GM15510 (cell line): ENCODE data around the gene PCGF1.

ENCODE experiments used
- POLR2A ChIP-seq: IDR thresholded peaks from 3 replicates; pipeline ENCODE4 v1.6.1; 2011; ENCODE audit warnings: borderline replicate concordance; ENCODE audit not compliant: insufficient read length; ENCODE audit errors: extremely low read depth

Gene PCGF1

DNA sequence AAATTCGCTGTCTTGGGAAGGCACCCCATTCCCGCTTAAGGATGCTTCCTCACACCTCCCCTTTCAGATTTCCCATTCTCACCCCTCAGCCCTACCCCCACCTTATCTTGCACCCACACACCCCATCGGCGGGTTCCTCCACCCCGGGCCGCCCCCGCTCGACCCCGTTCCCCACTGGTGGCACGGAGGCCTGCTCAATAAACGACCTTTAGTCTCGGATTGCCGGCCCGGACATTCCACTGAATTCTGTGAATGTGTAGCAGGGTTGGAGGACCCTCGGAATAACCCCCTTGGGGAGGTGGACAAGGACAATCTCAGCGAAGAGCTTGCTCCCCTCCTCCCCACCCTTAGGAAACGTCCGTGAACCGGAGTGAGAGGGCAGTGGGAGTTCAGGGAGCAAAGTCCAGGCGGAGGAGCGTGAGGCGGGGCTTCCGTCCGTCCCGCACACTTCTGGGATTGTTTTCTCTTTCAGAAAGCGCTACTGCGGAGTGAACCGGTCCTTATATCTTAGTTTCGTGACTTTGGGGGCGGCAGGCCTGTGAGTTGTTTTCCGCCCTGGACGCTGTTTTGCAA lies 5.3 kb downstream of the PCGF1 start:
- TF ChIP-seq POLR2A, result no peak

DNA sequence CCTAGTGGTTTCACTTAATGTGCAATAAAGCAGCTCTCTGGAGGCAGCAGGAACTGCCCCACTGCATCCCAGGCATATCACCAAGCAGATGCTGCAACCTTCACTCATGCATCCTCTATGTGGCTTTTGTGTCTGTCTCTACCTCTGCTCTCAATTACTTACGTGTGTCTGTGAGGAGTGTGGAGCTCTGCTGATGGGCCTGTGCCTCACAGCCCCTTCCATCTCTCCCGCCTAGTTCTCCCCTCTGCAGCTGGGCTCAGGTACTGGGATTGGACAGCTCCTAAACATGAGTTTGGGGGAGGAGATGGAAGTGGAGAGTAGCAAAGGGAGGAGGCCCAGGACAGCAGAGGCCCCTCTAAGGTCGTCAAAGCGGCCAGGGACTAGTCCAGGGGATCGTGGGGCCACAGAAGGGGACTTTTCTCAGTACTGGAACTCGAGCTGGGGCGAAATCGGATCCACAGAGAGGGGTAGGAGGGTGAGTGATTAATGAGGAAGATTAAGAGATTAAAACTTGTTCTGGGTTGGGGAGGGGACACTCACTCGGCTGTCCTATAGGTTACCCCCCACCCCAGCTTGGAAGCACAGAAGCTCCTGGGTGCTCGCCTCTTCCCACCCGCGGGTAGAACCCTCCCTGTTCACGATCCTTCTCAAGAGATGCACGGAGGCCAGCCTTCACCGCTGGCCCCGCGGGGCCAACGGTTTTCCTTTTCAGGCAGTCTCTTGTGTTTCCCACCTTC lies 6.0 kb downstream of the PCGF1 start:
- no peak for TF ChIP-seq POLR2A

DNA sequence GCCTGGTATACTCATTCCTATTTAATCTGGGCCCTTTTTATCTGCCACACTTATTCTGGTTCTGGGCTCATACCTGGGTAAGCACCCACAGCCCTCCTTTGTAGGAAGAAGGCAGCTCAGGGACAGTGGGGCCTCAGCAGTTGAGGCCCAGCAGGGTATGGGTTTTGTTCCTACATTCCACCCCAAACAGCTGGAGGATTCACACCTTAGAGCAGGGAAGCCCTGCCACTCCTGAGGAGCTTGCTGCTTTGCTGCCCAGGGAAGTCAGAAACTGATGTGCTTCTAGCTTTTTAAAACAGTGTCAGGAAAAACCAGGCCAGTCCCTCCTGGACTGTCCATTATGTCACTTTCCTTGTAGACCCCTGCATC lies 6.9 kb downstream of the PCGF1 start:
- TF ChIP-seq POLR2A, result no peak

DNA sequence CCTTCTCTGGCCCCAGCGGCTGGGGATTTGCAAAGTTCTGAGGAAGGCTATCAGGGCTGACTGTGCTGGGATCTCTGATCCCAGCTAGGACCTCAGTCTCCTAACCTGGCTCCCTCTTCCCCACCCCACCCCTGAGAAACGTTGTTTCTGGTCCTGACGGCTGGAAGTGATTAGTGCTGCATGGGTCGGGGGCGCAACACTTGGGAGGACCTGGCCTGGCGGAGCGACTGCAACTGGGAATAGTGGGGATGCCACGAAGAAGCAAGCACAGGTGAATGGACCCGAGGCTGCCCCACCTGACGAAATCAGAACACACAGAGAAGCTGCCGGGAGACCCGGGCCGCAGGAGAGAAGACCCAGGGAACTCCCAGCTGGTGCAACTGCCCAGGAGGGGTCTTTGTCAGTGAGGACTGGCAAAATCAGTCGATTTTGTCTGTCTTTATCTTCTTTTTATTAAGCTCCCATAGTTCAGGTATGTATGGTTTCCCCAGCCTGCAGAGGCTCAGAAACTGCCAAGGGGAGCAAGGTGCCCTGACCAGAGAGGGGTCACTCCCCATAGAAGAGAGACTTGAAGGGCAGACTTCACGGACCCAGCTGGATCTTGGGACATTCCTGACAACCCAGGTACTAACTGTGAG lies 7.4 kb downstream of the PCGF1 start:
- TF ChIP-seq POLR2A, result no peak

DNA sequence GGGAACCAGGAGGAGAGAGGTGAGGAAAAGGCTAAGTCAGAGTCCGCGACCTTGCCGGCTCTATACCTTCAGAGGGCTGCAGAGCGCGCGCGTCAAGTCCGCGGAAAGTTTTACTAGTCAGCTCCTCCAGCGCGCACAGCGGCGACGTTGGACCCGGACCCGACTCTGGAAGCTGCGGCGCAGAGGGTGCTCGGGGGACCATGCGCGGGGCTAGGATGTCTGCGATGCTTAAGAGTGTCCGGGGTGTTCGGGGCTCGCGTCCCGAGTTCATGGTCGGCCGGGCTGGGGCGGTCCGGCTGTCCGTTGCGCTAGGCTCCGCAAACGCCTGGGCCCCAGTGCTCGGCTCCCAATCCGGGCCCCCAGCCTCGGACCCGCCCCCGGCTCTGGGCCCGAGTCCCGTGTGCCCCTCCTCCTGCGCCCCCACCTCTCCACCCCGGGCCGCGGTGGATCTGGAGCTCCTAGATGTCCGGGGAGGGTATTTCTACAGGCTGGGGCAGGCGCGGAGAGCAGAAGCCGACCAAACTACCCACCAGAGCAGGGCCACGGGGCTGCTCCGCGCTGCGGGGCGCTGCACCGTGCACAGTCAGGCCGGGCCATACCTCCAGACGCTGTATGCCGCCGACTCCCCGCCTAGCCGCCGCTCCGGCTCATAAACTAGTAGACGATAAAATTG lies 8.1 kb downstream of the PCGF1 start, which contains the start of gene LBX2:
Gene LBX2 (minus strand): TSS at position 337 of the 673 bp plus-strand sequence. CDS start 66 bp downstream, at position 271.
- no peak for TF ChIP-seq POLR2A

DNA sequence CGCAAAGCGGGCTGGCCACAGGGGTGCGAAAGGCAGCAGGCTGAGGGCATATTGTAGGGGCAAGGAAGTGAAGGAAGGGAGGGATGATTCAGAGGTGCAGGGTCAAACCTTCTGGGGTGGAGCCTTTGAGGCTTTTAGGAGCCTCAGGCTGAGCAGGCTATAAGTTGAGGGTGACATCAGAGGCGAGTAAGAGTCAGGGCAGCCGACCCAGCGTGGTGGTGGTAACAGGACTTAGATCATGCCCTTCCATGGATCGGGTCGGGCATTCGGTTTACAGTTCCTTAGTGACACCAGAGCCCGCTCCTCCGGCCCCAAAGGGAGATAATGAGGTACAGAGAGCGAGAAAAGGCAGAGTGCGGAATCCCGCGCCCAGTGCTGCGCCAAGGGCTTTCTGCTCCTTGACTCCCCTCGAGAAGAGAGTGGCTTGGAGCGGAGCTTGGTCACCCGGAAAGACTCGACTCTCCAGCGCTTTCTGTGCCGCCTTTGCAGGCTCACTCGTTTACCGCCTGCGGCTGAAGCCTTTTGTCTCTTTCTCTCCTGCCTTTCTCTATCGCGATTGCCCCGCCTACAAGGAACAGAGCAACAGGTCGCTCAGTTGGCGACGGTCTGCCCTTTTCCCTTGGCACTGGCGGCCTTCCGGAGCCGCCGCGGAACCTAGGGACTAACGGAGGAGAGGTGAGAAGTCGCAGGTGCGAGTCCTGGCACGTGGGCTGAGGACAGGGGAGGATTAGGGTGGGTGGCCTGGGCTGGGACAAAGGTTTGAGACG lies 8.8 kb downstream of the PCGF1 start:
- no peak for TF ChIP-seq POLR2A

DNA sequence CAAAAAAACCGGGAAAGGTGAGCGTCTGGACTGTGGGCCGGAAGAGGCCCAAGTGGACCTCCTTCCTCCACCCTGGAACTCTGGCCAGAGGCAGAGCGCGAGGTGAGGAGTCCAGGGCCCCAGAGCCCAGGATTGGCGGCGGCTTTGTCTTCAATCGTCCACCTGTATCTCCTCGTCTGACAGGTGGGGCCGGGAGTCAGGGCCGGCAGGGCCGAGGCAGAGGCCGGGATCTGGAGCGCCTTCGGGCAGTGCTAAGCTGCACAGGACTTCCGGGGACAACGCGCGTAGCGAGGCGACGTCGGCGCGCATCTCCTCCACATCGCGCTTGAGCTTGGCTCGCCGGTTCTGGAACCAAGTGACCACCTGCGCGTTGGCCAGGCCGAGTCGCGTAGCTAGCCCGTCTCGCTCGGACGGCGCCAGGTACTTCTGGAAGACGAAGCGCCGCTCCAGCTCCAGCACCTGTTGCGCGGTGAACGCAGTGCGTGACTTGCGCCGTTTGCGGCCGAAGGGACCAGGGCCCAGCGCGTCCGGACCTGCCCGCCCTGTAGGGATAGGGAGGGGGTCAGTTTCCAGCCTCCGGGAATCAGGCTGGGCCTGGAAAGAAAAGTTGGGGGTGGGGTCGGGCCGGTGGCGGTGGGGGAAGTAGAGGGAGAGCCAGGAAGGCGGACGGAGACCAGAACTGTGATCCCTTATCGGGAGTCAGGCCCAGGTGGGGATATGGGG lies 9.6 kb downstream of the PCGF1 start:
- TF ChIP-seq POLR2A, result no peak

DNA sequence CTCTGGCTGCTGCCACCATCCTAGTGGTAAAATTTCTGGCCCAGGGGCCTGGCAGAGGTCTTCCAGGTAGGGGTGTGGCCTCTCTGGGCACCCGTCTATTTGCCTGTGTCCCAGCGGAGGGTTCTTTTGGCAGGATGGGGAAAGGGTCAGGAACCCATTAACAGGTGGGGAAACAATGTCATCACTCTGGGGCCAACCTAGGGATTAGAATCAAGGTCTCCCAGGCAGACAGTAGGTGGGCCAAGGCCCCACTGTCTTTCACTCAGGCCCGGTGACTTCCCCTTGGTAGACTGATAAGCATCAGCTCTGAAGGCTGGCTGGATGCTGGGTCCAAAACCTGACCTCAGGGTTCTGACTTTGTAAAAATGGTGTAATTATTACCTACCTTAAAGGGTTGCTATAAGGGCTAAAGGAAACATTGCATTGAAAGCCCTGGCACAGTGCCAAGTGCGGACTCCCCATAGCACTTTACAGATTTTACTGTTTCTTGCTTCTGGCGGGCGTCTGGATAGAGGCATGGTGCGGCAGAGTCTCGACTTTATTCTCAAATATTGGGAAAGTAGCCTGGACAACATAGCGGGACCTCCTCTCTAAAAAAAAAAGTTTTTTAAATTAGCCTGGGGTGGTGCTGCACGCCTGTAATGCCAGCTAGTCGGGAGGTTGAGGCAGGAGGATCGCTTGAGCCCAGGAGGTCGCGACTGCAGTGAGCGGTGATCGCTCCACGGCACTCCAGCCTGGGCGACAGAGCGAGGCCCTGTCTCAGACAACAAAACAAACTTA lies 10.3 kb downstream of the PCGF1 start:
- TF ChIP-seq POLR2A, result no peak

DNA sequence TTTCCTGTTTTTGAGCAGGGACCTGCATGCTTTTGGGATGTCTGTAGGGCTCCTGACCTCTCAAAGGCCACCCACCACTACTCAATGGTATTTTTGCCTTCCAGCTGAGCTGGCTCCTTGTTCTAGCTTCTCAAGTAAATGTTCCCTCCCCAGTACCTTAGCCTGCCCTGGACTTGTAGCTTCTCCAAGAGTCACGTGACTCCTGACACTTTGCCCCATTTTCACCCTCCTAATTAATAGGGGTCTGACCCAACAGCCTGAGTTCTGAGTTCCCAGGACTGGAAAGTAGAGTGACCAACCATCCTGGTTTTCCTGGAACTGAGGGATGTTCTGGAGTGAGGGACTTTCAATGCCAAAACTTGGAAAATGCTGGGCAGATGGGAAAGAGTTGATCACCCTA lies 12.1 kb downstream of the PCGF1 start:
- TF ChIP-seq POLR2A, result no peak

DNA sequence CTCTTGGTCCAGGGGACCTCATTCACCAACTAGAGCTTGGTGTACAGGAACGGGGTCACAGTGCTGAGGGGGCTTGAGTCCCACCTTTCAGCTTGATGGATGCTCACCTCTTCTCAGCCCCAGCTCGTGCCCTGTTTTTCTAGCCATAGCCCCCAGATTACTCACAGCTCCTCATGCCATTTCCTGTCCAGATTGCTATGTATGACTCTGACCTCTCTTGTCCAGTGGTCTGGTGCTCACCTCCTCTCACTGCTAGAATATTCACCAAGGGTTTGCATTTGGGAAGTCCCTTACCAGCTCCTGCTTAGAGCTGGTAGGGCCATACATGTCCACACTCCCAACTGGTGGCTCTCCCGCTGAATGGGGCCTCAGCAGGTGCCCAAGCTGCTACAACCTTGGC lies 13.9 kb downstream of the PCGF1 start:
- TF ChIP-seq POLR2A, result no peak

DNA sequence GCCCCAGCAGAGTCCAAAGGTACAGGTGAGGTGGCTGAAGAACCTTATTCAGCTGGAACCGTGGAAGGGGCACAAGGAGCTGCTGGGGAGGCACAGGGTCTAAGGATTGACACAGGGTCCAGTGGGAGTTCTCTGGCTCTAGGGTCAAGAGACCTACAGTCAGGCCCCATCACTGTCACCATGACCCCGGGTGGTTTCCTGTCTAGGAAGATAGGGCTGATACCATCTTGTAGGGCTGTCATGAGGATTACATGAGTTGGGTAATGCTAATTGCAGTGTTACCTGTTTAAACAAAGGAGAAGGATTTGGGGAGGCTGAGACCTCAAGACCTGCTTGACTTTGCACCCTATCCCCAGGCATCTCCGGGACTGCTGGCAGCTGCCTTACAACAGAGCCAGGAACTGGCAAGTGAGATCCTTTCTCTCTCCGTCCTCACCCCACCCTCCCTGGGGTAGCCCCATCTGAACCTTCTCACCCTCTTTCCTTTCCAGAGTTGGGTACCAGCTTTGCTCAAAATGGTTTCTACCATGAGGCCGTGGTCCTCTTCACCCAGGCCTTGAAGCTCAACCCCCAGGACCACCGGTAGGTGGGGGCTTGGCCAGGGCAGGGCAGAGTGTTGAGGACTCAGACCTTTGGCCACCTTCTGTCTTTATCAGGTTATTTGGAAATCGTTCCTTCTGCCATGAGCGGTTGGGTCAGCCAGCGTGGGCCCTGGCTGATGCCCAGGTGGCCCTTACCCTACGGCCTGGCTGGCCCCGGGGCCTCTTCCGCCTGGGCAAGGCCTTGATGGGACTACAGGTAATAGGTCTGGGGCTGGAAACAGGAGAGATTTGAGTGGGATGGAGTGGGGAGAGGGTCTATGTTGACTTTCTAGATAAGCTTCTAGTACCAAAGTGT lies 15.6 kb downstream of the PCGF1 start:
- TF ChIP-seq POLR2A, result no peak

DNA sequence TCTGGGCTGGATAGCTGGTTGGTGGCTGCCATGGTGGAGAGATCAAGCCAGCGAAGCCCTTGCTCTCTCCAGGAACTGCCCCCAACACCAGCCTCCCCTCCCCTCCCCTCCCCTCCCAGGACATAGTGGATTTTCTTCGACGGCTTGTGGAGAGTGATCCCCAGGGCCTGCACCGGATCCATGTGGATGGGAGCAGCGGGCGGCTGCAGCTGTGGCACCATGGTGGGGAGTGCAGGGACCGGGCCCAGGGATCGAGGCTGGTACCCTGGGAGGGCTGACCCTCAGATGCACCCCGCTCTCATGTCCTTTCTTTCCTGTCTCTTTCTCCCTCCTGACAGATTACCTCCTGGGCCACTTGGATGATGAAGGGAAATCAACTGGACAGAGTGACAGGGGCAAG lies 17.6 kb downstream of the PCGF1 start:
- no peak for TF ChIP-seq POLR2A
